Large intestine (tissue), 3 donors: Measurements from ENCODE around the gene ATP5PO. TPM values are rescaled to one million over a fixed set of nuclear protein-coding genes. Genes with fewer than 3 reads are reported as not detected.

Experiments
- DNase-seq, 2 donors: peaks; one replicate each; pipeline versions ENCODE4 v3.0.0 to v3.0.0-alpha.2; 2013
- H3K27ac ChIP-seq: one replicate; pipeline ENCODE4 v1.5.1; 2013; ENCODE audit warnings: low read length
- H3K27me3 ChIP-seq: 2 replicates; pipeline ENCODE4 v1.6.1; 2013; ENCODE audit warnings: low read length; ENCODE audit not compliant: control insufficient read depth, insufficient read depth
- H3K36me3 ChIP-seq: 2 replicates; pipeline ENCODE4 v1.6.1; 2013; ENCODE audit warnings: low read length; ENCODE audit not compliant: control insufficient read depth, insufficient read depth
- H3K4me1 ChIP-seq: one replicate; pipeline ENCODE4 v1.6.1; 2013; ENCODE audit warnings: low read length; ENCODE audit not compliant: control insufficient read depth, insufficient read depth
- H3K4me3 ChIP-seq: one replicate; pipeline ENCODE4 v1.5.1; 2013; ENCODE audit warnings: low read length
- H3K9me3 ChIP-seq: one replicate; pipeline ENCODE4 v1.6.1; 2013; ENCODE audit warnings: mild to moderate bottlenecking, low read depth, low read length, moderate library complexity; ENCODE audit not compliant: control insufficient read depth
- WGBS: methylation state at CpG from one replicate; pipeline ENCODE4 v1.1.5; 2013; ENCODE audit warnings: low lambda C conversion rate; ENCODE audit not compliant: insufficient coverage; 5-methylcytosine and 5-hydroxymethylcytosine counted together
- polyA plus RNA-seq: library from polyadenylated mRNA; unstranded; fragments of 120-200 nt; gene quantifications from one replicate; pipeline ENCODE4 v1.2.1, GENCODE V29; 2013

ATP5PO gene
- polyA plus RNA-seq, 1 donor: 276 TPM

DNA sequence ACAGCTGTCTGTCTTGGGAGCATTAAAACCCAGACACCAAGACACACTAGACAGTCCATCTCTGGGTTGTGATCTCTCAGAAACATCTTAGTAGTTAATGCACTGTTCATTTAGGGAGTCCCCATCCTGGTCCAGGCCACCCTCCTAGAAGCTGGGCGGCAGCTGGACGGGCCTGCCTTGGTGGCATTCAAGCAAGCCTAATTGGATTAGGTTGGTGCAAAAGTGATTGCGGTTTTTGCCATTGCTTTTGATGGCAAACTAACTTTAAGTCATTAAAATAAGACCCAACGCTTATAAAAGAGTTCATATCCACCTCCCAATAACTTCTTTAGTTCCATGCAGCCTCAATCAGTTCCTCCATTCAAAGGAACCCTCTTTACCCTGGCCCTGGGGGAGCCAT, 21.7 kb downstream of the ATP5PO start:
- Histone ChIP-seq H3K9me3 (no peaks in the 10 kb centered on the region), H3K4me1 (peaks cover 4% of the 10 kb centered on the region), H3K4me3 (no peak overlapping the region), H3K36me3 (no peaks in the 10 kb centered on the region), H3K27ac (no peak overlapping the region), H3K27me3 (no peaks in the 10 kb centered on the region)
- no CpG with 5 or more reads among the region's 4 CpGs for WGBS
- DNase-seq: no peak

DNA sequence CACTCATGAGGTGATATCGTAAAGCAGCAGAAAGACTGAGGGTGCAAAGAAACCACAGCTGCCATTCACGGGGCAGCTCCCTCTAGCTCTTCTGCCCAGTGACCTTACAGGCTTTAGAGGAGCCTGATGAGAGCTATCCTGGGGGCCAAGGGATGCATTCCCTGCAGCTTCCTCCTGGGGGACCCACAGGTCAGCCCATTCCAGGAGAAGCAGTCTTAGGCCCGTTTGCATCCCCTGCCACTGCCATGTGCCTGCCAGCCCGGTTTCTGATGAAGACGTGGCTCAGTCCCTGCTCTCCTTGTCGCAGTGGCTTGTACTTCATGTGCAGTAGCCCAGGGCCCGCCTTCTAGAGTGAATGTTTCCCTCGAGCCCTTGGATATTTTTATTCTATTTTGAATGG, 22.8 kb downstream of the ATP5PO start:
- Histone ChIP-seq H3K4me3 (no peak overlapping the region), H3K36me3 (no peaks in the 10 kb centered on the region), H3K27me3 (no peaks in the 10 kb centered on the region), H3K9me3 (no peaks in the 10 kb centered on the region), H3K27ac (no peak overlapping the region), H3K4me1 (peaks cover 4% of the 10 kb centered on the region)
- no peak for DNase-seq
- 100% methylated on average over 1 of the region's 8 CpGs for WGBS

DNA sequence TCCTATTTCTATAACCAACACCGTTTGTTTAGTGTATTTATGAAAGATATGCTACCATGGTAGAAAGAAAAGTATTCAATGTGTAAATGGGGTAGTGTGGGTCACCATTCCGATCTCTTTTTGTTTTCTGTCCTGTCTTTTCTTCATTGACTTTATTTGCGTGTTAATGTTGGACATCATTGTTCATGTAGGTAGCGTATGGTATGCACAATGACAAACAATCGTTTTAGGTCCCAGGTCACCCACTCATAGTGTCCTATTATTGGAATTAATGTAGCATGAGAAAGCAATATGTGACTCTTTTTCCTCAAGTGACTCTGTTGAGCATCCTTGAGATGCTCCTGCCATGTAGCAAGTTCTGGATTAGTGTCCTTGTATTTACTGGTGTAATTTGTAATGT, 25.4 kb downstream of the ATP5PO start:
- no peak for DNase-seq
- no peaks in the 10 kb centered on the region for H3K27me3 ChIP-seq
- WGBS: 100% methylated on average over 3 of the region's 5 CpGs
- H3K27ac ChIP-seq: no peak overlapping the region
- no peaks in the 10 kb centered on the region for H3K36me3 ChIP-seq
- peaks cover 4% of the 10 kb centered on the region for H3K4me1 ChIP-seq
- H3K4me3 ChIP-seq: no peak overlapping the region
- H3K9me3 ChIP-seq: no peaks in the 10 kb centered on the region

DNA sequence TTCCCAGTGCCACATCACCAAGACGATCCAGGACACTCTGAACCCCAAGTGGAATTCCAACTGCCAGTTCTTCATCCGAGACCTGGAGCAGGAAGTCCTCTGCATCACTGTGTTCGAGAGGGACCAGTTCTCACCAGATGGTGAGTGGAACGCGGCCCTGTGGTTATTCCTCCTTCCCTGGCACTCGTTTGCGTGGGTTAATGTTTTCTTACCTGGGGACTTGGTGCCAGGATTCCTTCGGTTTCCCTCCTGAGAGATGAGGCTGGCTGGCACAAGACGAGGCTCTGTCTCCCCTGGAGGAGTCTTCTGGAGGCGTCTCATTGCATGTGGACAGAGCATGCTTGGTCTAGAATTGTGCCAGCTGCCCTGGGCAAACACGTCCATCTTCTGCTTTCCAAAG, 29.3 kb downstream of the ATP5PO start:
- no peaks in the 10 kb centered on the region for H3K9me3 ChIP-seq
- no peak overlapping the region for H3K4me3 ChIP-seq
- H3K36me3 ChIP-seq: no peaks in the 10 kb centered on the region
- no peak for DNase-seq
- WGBS: no CpG with 5 or more reads among the region's 11 CpGs
- no peak overlapping the region for H3K27ac ChIP-seq
- no peaks in the 10 kb centered on the region for H3K4me1 ChIP-seq
- no peaks in the 10 kb centered on the region for H3K27me3 ChIP-seq

DNA sequence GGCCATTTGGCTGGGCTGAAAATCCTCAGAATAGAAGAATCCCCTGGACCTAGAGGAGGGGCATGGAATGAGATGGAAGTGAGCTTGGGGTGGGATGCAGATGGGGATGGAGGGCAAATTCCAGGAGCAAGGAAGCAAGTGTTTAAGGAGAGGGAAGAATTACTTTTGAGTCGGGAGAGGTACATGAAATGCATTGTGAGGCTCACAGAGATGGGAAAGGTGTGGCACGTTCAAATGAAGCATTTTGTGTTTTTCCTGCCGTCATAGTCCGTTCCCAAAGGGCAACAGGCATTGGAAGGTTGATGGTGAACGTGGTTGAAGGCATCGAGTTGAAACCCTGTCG, 30.5 kb downstream of the ATP5PO start:
- H3K4me3 ChIP-seq: no peak overlapping the region
- no peaks in the 10 kb centered on the region for H3K27me3 ChIP-seq
- no peaks in the 10 kb centered on the region for H3K9me3 ChIP-seq
- H3K4me1 ChIP-seq: no peaks in the 10 kb centered on the region
- WGBS: no CpG with 5 or more reads among the region's 7 CpGs
- no peaks in the 10 kb centered on the region for H3K36me3 ChIP-seq
- H3K27ac ChIP-seq: no peak overlapping the region
- DNase-seq: no peak

DNA sequence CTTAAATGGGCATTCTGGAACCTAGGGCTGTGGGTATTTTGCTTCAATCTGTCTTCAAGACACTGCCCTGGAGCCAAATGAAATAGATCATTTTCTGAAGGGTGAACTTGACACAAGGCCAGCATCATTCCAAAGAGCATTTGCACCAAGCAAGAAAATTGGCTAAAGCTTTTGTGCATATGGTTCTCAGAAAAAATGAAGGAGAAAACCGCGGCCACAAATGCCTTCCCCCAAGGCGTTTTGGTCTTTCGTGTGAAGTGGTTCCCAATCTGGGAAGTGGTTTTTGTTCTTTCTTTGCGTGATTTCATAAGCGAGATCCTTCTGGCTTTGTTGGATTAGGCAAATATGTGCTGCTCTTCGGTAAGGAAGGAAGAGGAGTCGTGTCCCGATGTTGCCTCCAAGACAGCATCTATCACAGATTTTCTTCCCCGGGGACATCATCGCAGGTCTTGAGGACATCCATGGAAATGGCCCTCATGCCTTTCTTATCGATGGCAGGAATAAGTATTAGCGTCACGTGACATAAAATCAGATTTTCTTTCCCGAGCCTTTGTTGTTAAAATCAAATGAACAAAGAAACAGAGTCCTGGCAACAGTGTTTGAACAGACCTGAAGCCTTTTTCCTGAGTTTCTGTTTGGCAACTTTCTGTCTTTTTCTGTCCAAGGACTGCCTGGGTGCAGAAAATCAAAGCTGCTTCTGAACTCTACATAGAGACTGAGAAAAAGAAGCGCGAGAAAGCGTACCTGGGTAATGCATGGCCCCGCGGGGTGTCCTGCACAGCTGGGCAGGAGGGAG, 31.0 kb downstream of the ATP5PO start:
- H3K4me3 ChIP-seq: no peak overlapping the region
- WGBS: no CpG with 5 or more reads among the region's 20 CpGs
- no peak for DNase-seq

DNA sequence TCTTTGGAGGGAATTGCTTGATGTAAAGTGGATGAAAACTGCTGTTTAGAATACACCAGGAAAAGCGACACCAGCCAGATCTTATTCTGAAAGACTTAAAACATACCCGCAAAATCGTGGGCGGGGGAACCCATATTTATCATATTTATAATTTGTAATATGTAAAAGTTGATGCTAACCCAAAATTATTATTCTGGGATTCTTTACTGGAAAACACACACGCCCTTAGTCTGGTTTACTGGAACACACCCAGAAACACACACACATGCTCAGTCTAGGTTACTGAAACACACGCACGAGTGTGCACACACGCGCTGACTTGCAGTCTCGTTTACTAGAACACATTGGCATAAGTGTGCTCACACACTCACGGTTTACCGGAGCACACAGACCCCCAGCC, 32.5 kb downstream of the ATP5PO start:
- no peak overlapping the region for H3K27ac ChIP-seq
- no peaks in the 10 kb centered on the region for H3K4me1 ChIP-seq
- WGBS: no CpG with 5 or more reads among the region's 12 CpGs
- H3K9me3 ChIP-seq: no peaks in the 10 kb centered on the region
- no peak for DNase-seq
- H3K4me3 ChIP-seq: no peak overlapping the region
- H3K27me3 ChIP-seq: no peaks in the 10 kb centered on the region
- no peaks in the 10 kb centered on the region for H3K36me3 ChIP-seq

More for the DNA sequence above, 31.0 kb downstream of the ATP5PO start:
- Histone ChIP-seq H3K9me3 (no peaks in the 10 kb centered on the region), H3K4me1 (no peaks in the 10 kb centered on the region), H3K27me3 (no peaks in the 10 kb centered on the region), H3K36me3 (no peaks in the 10 kb centered on the region), H3K27ac (no peak overlapping the region)

DNA sequence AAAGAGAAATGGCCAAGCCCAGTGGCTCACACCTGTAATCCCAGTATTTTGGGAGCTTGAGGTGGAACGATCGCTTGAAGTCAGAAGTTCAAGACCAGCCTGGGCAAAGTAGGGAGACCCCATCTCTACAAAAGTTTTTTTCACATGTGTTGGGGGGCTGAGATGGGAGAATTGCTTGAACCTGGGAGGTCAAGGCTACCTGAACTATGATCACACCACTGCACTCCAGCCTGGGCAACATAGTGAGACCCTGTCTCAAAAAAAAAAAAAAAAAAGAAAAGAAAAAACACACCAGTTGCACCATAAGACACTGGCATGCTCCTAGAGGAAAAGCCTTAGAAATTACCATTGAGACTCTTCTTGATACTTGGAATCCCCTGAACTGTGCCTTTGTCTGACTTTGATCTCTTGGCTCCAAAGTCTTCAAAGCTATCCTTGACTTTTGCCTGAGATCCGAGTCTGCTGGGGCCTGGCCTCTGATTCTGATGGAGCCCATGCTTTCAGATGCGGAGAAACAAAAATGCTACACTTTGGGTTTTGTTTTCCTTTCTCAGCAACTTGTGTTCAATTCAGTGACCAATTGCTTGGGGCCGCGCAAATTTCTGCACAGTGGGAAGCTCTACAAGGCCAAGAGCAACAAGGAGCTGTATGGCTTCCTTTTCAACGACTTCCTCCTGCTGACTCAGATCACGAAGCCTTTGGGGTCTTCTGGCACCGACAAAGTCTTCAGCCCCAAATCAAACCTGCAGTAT, 33.7 kb downstream of the ATP5PO start:
- Histone ChIP-seq H3K4me1 (no peaks in the 10 kb centered on the region), H3K27me3 (no peaks in the 10 kb centered on the region), H3K9me3 (no peaks in the 10 kb centered on the region), H3K27ac (no peak overlapping the region), H3K4me3 (no peak overlapping the region), H3K36me3 (no peaks in the 10 kb centered on the region)
- WGBS: 87% methylated on average over 3 of the region's 9 CpGs
- no peak for DNase-seq

DNA sequence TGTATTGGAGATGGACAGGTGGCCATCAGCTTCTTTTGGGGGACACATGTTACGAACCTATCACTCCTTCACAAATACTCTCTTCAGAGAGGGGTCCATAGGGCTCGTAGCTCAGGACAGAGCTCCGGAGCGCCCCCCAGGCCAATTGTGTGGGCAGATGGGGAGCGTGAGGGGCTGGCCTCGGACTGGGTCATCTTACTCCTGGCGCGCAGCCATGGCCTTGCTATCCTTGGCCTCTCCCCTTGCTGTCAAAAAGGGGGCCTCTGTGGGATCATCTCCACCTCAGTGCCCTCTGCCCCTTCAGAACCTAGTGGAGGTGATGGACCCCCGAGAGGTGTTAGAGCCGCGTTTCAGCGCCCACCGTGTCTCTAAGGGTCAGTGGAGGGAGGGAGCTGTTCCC, 35.0 kb downstream of the ATP5PO start:
- no CpG with 5 or more reads among the region's 13 CpGs for WGBS
- no peaks in the 10 kb centered on the region for H3K9me3 ChIP-seq
- no peaks in the 10 kb centered on the region for H3K27me3 ChIP-seq
- H3K4me3 ChIP-seq: no peak overlapping the region
- no peaks in the 10 kb centered on the region for H3K4me1 ChIP-seq
- no peak overlapping the region for H3K27ac ChIP-seq
- no peak for DNase-seq
- no peaks in the 10 kb centered on the region for H3K36me3 ChIP-seq

DNA sequence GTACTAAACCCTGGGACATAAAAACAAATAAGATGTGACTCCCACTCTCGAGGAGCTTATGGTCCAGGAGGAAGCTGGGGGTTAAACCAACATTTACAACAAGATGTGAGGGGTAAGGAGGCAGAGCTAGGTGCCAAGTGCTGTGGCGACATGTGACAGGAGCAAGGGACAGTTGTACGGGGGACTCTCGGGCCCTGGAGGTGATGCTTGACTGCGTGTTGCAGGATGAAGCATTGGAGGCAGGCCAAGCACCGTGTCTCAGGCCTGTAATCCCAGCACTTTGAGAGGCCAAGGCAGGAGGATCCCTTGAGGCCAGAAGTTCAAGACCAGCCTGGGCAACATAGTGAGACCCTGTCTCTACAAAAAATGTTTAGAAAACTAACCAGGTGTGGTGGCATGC, 36.8 kb downstream of the ATP5PO start:
- Histone ChIP-seq H3K27ac (no peak overlapping the region), H3K9me3 (no peaks in the 10 kb centered on the region), H3K4me1 (no peaks in the 10 kb centered on the region), H3K27me3 (no peaks in the 10 kb centered on the region), H3K36me3 (no peaks in the 10 kb centered on the region), H3K4me3 (no peak overlapping the region)
- no peak for DNase-seq
- WGBS: no CpG with 5 or more reads among the region's 6 CpGs
